Natural killer cell (primary cell): ENCODE data around the gene MESP2. TPM values are rescaled to one million over a fixed set of nuclear protein-coding genes. Genes with fewer than 3 reads are reported as not detected.

Experiments used
- ATAC-seq, 3 donors: fragments of 150-1000 bp in 2 of 3; fragments of 200-7000 bp in 1 of 3; cut with Tn5 transposase; 1 replicate in 1 of 3; 2 replicates in 2 of 3; pipeline ENCODE4 v1.10.0; 2021; ENCODE audit warnings: mild to moderate bottlenecking in 2 of 3, moderate library complexity in 2 of 3
- DNase-seq, 2 donors: peaks; one replicate each; pipeline versions ENCODE4 v3.0.0 to v3.0.0-alpha.2; 2013 to 2021; ENCODE audit warnings: mixed read lengths in 1 of 2
- H3K27ac ChIP-seq: one replicate; pipeline ENCODE4 v1.5.1; 2013; ENCODE audit warnings: mild to moderate bottlenecking, low read length
- H3K27me3 ChIP-seq: one replicate; pipeline ENCODE4 v1.6.1; 2013; ENCODE audit warnings: low read length; ENCODE audit not compliant: control insufficient read depth, insufficient read depth
- H3K36me3 ChIP-seq: one replicate; pipeline ENCODE4 v1.6.1; 2013; ENCODE audit warnings: low read length; ENCODE audit not compliant: control insufficient read depth, insufficient read depth
- H3K4me1 ChIP-seq: one replicate; pipeline ENCODE4 v1.6.1; 2013; ENCODE audit warnings: low read length; ENCODE audit not compliant: control insufficient read depth, insufficient read depth
- H3K4me3 ChIP-seq: one replicate; pipeline ENCODE4 v1.5.1; 2013; ENCODE audit warnings: low read length
- H3K9me3 ChIP-seq: one replicate; pipeline ENCODE4 v1.6.1; 2013; ENCODE audit warnings: low read length; ENCODE audit not compliant: control insufficient read depth, insufficient read depth
- H3K27ac Mint-ChIP-seq, 2 donors: one replicate each; pipeline ENCODE4 v1.8.0; 2022; ENCODE audit warnings: mild to moderate bottlenecking in 2 of 2, mixed read lengths in 2 of 2, moderate library complexity in 1 of 2
- H3K27me3 Mint-ChIP-seq, 2 donors: one replicate each; pipeline ENCODE4 v1.8.0; 2022; ENCODE audit warnings: low read depth in 2 of 2, mixed read lengths in 2 of 2
- H3K36me3 Mint-ChIP-seq: one replicate; pipeline ENCODE4 v1.8.0; 2022; ENCODE audit warnings: mixed read lengths
- H3K4me1 Mint-ChIP-seq, 2 donors: one replicate each; pipeline ENCODE4 v1.8.0; 2022; ENCODE audit warnings: mixed read lengths in 2 of 2
- H3K4me3 Mint-ChIP-seq: one replicate; pipeline ENCODE4 v1.8.0; 2022; ENCODE audit warnings: mild to moderate bottlenecking, moderate library complexity, mixed read lengths
- H3K9me3 Mint-ChIP-seq, 2 donors: one replicate each; pipeline ENCODE4 v1.8.0; 2022; ENCODE audit warnings: mixed read lengths in 2 of 2
- WGBS: methylation state at CpG from one replicate; pipeline ENCODE4 v1.1.7; 2013; ENCODE audit warnings: missing lambda C conversion rate; ENCODE audit not compliant: insufficient coverage; 5-methylcytosine and 5-hydroxymethylcytosine counted together
- intact Hi-C: fragments of 100-400 bp; cut with micrococcal nuclease; formaldehyde crosslinking; loops from one replicate; pipeline ENCODE4 v1.14.2; 2022
- total RNA-seq, 4 donors: library from RNA; stranded (reverse); fragments of 120-200 nt in 1 of 4; gene quantifications; one replicate each; pipeline versions ENCODE4 v1.2.3 to v1.2.4, GENCODE V29; 2013 to 2022
- TF ChIP-seq, protein P1 (sequence below): fragments of 200-600 bp; IDR thresholded peaks from one replicate; pipeline ENCODE4 v1.8.0; 2022; ENCODE audit warnings: antibody characterized with exemption

Gene MESP2
- total RNA-seq, 3 donors from 2014 or later (not counting 1 experiment from before 2014, with no cell fraction given): not detected

- no peak overlapping the region for H3K27ac ChIP-seq
- Mint-ChIP-seq H3K36me3 (no peaks in the 10 kb centered on the region), H3K27ac (peak overlapping the region in 1 of 2 donors; percentile 58), H3K27me3 (peaks cover 0 to 3% of the 10 kb centered on the region in 2 donors), H3K9me3 (no peaks in the 10 kb centered on the region), H3K4me1 (peaks cover 0 to 4% of the 10 kb centered on the region in 2 donors), H3K4me3 (peak overlapping the region; percentile 85)
- no peak for DNase-seq
- H3K9me3 ChIP-seq: no peaks in the 10 kb centered on the region
- H3K27me3 ChIP-seq: peaks cover 2% of the 10 kb centered on the region
- WGBS: 94% methylated on average over 2 of the region's 4 CpGs
- TF ChIP-seq, protein P1, sequence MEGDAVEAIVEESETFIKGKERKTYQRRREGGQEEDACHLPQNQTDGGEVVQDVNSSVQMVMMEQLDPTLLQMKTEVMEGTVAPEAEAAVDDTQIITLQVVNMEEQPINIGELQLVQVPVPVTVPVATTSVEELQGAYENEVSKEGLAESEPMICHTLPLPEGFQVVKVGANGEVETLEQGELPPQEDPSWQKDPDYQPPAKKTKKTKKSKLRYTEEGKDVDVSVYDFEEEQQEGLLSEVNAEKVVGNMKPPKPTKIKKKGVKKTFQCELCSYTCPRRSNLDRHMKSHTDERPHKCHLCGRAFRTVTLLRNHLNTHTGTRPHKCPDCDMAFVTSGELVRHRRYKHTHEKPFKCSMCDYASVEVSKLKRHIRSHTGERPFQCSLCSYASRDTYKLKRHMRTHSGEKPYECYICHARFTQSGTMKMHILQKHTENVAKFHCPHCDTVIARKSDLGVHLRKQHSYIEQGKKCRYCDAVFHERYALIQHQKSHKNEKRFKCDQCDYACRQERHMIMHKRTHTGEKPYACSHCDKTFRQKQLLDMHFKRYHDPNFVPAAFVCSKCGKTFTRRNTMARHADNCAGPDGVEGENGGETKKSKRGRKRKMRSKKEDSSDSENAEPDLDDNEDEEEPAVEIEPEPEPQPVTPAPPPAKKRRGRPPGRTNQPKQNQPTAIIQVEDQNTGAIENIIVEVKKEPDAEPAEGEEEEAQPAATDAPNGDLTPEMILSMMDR: no peak
- no peak overlapping the region for H3K4me3 ChIP-seq
- no peak for ATAC-seq
- H3K4me1 ChIP-seq: peaks cover 17% of the 10 kb centered on the region
- intact Hi-C loops: no loop called here
- H3K36me3 ChIP-seq: no peaks in the 10 kb centered on the region
These were observed 26.6 kb upstream of the MESP2 start for GRCh38 chr15:89749526-89749925.

DNA sequence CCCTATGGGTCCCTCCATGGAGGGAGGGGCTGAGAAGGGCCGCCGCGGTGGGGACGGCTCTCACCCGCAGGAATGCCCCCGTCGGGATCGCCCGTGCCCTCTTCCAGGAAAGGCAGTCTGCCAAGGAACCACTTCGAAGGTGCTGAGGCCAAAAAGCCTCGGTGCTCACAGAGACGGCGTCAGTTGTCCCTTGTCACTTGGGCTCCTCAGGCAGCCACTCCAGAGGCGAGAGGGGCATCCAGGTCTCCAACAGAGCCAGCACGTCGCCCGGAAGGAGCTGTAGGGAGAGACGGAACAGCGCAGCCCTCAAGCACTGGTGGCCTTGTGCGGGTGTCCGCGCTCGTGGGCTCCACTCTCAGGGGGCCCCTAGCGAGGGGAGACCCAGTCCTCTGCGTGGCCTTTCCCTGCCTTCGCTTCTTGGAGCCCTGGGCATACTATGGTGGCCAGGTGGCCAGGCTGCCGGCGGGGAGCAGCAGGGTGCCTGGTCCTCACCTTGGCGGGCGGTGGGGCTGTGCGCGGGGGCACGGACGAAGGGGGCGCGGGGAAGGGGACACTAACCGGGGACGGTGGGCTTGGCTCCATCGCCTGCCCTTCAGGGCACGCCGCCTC is 26.1 kb upstream of the MESP2 start:
- H3K36me3 ChIP-seq: no peaks in the 10 kb centered on the region
- H3K27ac ChIP-seq: no peak overlapping the region
- peaks cover 0 to 4% of the 10 kb centered on the region in 2 donors for H3K4me1 Mint-ChIP-seq
- ATAC-seq (no peak), DNase-seq (peak in 1 of 2 donors; percentile 28)
- H3K4me3 ChIP-seq: peak overlapping the region; percentile 50
- peak overlapping the region; percentile 85 for H3K4me3 Mint-ChIP-seq
- H3K36me3 Mint-ChIP-seq: no peaks in the 10 kb centered on the region
- intact Hi-C loops: loop anchor here (1.0 kb wide), 1 partner anchor 10 kb away; no protein-coding TSS in a partner anchor
- TF ChIP-seq, protein P1: no peak
- H3K9me3 Mint-ChIP-seq: no peaks in the 10 kb centered on the region
- H3K27ac Mint-ChIP-seq: peak overlapping the region in 1 of 2 donors; percentile 58
- no peaks in the 10 kb centered on the region for H3K9me3 ChIP-seq
- peaks cover 2% of the 10 kb centered on the region for H3K27me3 ChIP-seq
- peaks cover 17% of the 10 kb centered on the region for H3K4me1 ChIP-seq
- 5% methylated on average over 41 of the region's 41 CpGs for WGBS
- H3K27me3 Mint-ChIP-seq: peaks cover 0 to 7% of the 10 kb centered on the region in 2 donors

DNA sequence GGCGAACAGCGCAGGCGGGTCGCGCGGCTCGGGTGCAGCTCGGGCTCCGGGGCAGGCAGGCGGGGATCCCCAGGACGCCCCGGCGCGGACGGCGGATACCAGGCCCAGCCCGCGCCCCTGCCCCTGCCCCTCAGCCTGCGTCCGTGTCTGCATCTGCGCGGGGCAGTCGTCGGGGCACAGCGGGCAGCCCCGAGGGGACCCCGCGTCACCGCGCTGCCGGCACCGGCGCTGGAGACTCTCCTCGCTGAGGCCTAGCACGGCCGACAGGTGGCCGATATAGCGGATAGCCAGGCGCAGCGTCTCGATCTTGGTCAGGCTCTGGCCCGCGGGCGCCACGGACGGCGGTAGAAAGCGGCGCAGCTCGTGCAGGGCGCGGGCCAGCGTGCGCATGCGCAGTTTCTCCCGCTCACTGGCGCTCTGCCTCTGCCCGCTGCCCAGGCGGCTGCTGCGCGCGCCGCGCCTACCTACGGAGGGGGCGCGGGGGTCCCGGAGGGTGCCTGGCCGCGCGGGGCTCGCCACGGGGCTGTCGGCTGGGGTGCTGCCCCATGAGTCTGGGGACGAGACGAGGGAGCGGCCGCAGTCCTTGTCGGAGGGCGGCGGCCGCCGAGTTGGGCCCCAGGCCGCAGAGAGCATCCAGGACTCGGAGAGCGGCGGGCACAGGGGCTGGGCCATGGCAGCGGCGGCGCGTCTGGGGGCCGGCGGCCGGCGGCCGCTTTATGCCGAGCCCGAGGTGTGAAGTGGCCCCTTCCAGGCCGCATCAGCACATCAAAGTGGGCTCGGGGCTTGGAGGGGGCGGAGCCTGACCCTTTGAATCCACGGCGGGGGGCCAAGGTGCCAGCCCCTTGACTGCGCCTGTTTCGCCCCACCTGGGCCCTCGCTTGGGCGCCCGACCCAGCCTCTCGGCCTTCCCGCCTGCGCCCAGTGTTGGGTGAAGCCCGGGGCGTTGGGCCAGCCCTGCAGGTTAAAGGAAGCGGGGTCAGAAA is 25.3 kb upstream of the MESP2 start, which contains the start of gene MESP1:
TSS of gene MESP1 (minus strand) at position 690 of the 983 bp plus-strand sequence. CDS start at position 672, 18 bp downstream.
- Histone ChIP-seq H3K4me1 (peaks cover 17% of the 10 kb centered on the region), H3K4me3 (peak within 1 kb of the TSS; percentile 50), H3K27ac (no peak within 1 kb of the TSS), H3K27me3 (peaks cover 2% of the 10 kb centered on the region), H3K36me3 (no peaks in the 10 kb centered on the region), H3K9me3 (no peaks in the 10 kb centered on the region)
- H3K4me1 Mint-ChIP-seq: peaks cover 0 to 4% of the 10 kb centered on the region in 2 donors
- intact Hi-C loops: loop anchor here (1.0 kb wide), 1 partner anchor 11 kb away; no protein-coding TSS in a partner anchor
- DNase-seq (peak; percentile 85 to 93), ATAC-seq (peak; percentile 92 to 94 (median 93))
- 3% methylated on average over 114 of the region's 114 CpGs for WGBS
- no peaks in the 10 kb centered on the region for H3K9me3 Mint-ChIP-seq
- peaks cover 0 to 7% of the 10 kb centered on the region in 2 donors for H3K27me3 Mint-ChIP-seq
- peak within 1 kb of the TSS; percentile 85 for H3K4me3 Mint-ChIP-seq
- TF ChIP-seq, protein P1: peak; percentile 75
- H3K36me3 Mint-ChIP-seq: no peaks in the 10 kb centered on the region
- H3K27ac Mint-ChIP-seq: peak within 1 kb of the TSS in 1 of 2 donors; percentile 58
